Measurements from ENCODE around the gene METTL16.

DNA sequence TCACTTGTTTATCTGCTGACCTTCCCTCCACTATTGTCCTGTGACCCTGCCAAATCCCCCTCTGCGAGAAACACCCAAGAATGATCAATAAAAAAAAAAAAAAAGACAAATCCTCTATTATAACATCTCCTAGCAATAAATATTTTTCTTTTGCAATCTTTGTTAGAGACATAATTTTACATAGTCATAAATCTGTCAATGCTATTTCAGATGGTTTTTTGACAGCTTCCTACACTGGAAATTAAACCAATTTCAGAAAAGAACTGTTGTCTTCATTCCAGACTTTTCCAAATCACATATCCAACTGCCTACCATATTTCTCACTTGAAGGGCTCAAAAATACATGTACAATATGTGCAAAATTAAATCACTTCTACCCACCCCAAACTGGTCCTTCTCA is 3.7 kb downstream of the METTL16 start:
- TF ChIP-seq, protein P1, sequence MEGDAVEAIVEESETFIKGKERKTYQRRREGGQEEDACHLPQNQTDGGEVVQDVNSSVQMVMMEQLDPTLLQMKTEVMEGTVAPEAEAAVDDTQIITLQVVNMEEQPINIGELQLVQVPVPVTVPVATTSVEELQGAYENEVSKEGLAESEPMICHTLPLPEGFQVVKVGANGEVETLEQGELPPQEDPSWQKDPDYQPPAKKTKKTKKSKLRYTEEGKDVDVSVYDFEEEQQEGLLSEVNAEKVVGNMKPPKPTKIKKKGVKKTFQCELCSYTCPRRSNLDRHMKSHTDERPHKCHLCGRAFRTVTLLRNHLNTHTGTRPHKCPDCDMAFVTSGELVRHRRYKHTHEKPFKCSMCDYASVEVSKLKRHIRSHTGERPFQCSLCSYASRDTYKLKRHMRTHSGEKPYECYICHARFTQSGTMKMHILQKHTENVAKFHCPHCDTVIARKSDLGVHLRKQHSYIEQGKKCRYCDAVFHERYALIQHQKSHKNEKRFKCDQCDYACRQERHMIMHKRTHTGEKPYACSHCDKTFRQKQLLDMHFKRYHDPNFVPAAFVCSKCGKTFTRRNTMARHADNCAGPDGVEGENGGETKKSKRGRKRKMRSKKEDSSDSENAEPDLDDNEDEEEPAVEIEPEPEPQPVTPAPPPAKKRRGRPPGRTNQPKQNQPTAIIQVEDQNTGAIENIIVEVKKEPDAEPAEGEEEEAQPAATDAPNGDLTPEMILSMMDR (conservative IDR thresholded peaks at IDR 0.05): no peak
- no peak for TF ChIP-seq ZFX (IDR thresholded peaks at IDR 0.05)

Measured in C4-2B (cell line).